CD14-positive monocyte (primary cell): ENCODE measurements around the gene SMIM20. TPM values are rescaled to one million over a fixed set of nuclear protein-coding genes. Genes with fewer than 3 reads are reported as not detected.

Experiments
- DNase-seq, 3 donors: peaks; one replicate each; pipeline ENCODE4 v3.0.0-alpha.2; 2011 to 2022
- H2AFZ ChIP-seq: 2 replicates; pipeline ENCODE4 v1.6.0; 2012; ENCODE audit warnings: mild to moderate bottlenecking, low read depth, low read length, inconsistent platforms; ENCODE audit not compliant: insufficient read depth, poor library complexity, severe bottlenecking
- H3K27ac ChIP-seq, 2 donors: 1 replicate in 1 of 2; 2 replicates in 1 of 2; pipeline ENCODE4 v1.5.1; 2012 to 2013; ENCODE audit warnings: low read length in 2 of 2, control low read depth in 1 of 2, inconsistent platforms in 1 of 2, low read depth in 1 of 2, mild to moderate bottlenecking in 1 of 2
- H3K27me3 ChIP-seq, 2 donors: one replicate each; pipeline versions ENCODE4 v1.6.0 to v1.6.1; 2011 to 2013; ENCODE audit warnings: low read length in 2 of 2; ENCODE audit not compliant: control insufficient read depth in 2 of 2, insufficient read depth in 2 of 2
- H3K36me3 ChIP-seq, 2 donors: replicated peaks in 1 of 2; 1 replicate in 1 of 2; 2 replicates in 1 of 2; pipeline versions ENCODE4 v1.5.1 to v1.6.1; 2012 to 2013; ENCODE audit warnings: low read length in 2 of 2, control low read depth in 1 of 2, inconsistent platforms in 1 of 2, mild to moderate bottlenecking in 1 of 2; ENCODE audit not compliant: insufficient read depth in 2 of 2, control insufficient read depth in 1 of 2
- H3K4me1 ChIP-seq, 2 donors: 1 replicate in 1 of 2; 2 replicates in 1 of 2; pipeline versions ENCODE4 v1.5.1 to v1.6.1; 2012 to 2013; ENCODE audit warnings: low read length in 2 of 2, control low read depth in 1 of 2, inconsistent platforms in 1 of 2, mild to moderate bottlenecking in 1 of 2, moderate library complexity in 1 of 2; ENCODE audit not compliant: insufficient read depth in 2 of 2, control insufficient read depth in 1 of 2
- H3K4me2 ChIP-seq: replicated peaks from 2 replicates; pipeline ENCODE3; 2012; ENCODE audit warnings: low read length, moderate library complexity, mild to moderate bottlenecking; ENCODE audit not compliant: poor library complexity, severe bottlenecking; ENCODE audit errors: extremely low read depth
- H3K4me3 ChIP-seq, 3 experiments: fragments of 200-600 bp in 1 of 3; sonication (generic) in 1 of 3; replicated peaks in 1 of 3; 1 replicate in 2 of 3; 2 replicates in 1 of 3; pipeline ENCODE4 v1.5.1; 2011 to 2013; ENCODE audit warnings: low read length in 3 of 3, mild to moderate bottlenecking in 3 of 3, control low read depth in 2 of 3, low read depth in 2 of 3, inconsistent platforms in 1 of 3, moderate library complexity in 1 of 3
- H3K79me2 ChIP-seq: 2 replicates; pipeline ENCODE4 v1.6.0; 2012; ENCODE audit warnings: mild to moderate bottlenecking, control low read depth, inconsistent platforms, low read length, moderate library complexity; ENCODE audit not compliant: insufficient read depth
- H3K9ac ChIP-seq: 2 replicates; pipeline ENCODE4 v1.6.0; 2017; ENCODE audit warnings: low read length, mild to moderate bottlenecking; ENCODE audit not compliant: insufficient read depth, poor library complexity, severe bottlenecking
- H3K9me3 ChIP-seq, 2 donors: replicated peaks in 1 of 2; 1 replicate in 1 of 2; 2 replicates in 1 of 2; pipeline versions ENCODE4 v1.5.1 to v1.6.1; 2012 to 2013; ENCODE audit warnings: low read length in 2 of 2, control low read depth in 1 of 2; ENCODE audit not compliant: control insufficient read depth in 1 of 2, insufficient read depth in 1 of 2
- H4K20me1 ChIP-seq: 2 replicates; pipeline ENCODE4 v1.6.0; 2012; ENCODE audit warnings: mild to moderate bottlenecking, low read length, control low read depth, moderate library complexity; ENCODE audit not compliant: insufficient read depth
- H3K27ac Mint-ChIP-seq, 7 donors: one replicate each; pipeline ENCODE4 v1.8.0; 2020; ENCODE audit warnings: mild to moderate bottlenecking in 7 of 7, mixed read lengths in 7 of 7, moderate library complexity in 6 of 7, inconsistent platforms in 2 of 7
- H3K27me3 Mint-ChIP-seq, 3 donors: one replicate each; pipeline ENCODE4 v1.8.0; 2021 to 2022; ENCODE audit warnings: low read depth in 3 of 3, mild to moderate bottlenecking in 3 of 3, mixed read lengths in 3 of 3, moderate library complexity in 3 of 3, inconsistent platforms in 1 of 3
- H3K36me3 Mint-ChIP-seq, 2 donors: one replicate each; pipeline ENCODE4 v1.8.0; 2020; ENCODE audit warnings: mixed read lengths in 2 of 2, inconsistent platforms in 1 of 2, mild to moderate bottlenecking in 1 of 2
- H3K4me1 Mint-ChIP-seq: one replicate; pipeline ENCODE4 v1.8.0; 2020; ENCODE audit warnings: mild to moderate bottlenecking, mixed read lengths
- H3K4me3 Mint-ChIP-seq, 2 donors: one replicate each; pipeline ENCODE4 v1.8.0; 2020; ENCODE audit warnings: mild to moderate bottlenecking in 2 of 2, mixed read lengths in 2 of 2, moderate library complexity in 1 of 2
- H3K9me3 Mint-ChIP-seq, 7 donors: one replicate each; pipeline ENCODE4 v1.8.0; 2020 to 2022; ENCODE audit warnings: mixed read lengths in 7 of 7, mild to moderate bottlenecking in 6 of 7, moderate library complexity in 6 of 7, inconsistent platforms in 2 of 7
- CTCF ChIP-seq: fragments of 200-600 bp; IDR thresholded peaks from one replicate; pipeline ENCODE4 v1.8.0; 2022; ENCODE audit warnings: antibody characterized with exemption, mild to moderate bottlenecking
- WGBS: methylation state at CpG from one replicate; pipeline ENCODE4 v1.1.5; 2013; ENCODE audit warnings: missing lambda C conversion rate; ENCODE audit not compliant: insufficient coverage; 5-methylcytosine and 5-hydroxymethylcytosine counted together
- intact Hi-C, 2 donors: fragments of 100-400 bp; cut with micrococcal nuclease; formaldehyde crosslinking; loops; one replicate each; pipeline versions ENCODE4 v1.15.0 to v1.15.1; 2023
- polyA plus RNA-seq, 3 donors: library from polyadenylated mRNA; depleted of rRNA in 1 of 3; unstranded in 2 of 3; stranded (reverse) in 1 of 3; fragments of 300-500 nt in 2 of 3; fragments of >200 nt in 1 of 3; fragmentation: Illumina TruSeq in 2 of 3; gene quantifications; 1 replicate in 2 of 3; 2 replicates in 1 of 3; pipeline ENCODE4 v1.2.3, GENCODE V29; 2012 to 2021

SMIM20 gene
- polyA plus RNA-seq, 3 donors: 10.4 to 38.1 (median 33.7) TPM

DNA sequence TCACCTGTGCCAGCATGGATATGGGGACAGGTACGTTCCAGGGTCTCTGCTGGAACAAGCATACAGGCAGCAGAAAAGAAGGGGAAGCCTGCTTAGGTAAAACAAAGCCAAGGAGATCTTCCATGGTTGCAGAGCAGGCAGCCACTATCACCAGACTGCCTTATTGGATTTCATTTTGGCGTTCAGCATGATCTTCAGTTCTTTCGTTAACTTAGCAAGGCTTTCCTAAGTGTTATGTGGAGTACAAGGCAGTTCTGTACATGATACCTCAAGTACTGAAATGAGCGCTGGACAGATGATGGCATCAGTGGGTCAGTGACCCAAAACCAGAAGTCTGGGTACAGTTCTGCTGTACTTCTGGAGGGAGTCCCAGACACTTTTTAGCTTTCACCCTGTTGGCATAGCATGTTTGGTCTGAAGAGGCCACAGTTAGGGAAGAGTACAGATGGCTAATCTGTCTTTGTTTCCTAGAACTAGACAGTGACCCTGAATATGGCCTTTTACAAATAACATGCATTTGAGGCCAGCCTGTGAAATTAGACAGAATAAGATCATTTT, 8.9 kb downstream of the SMIM20 start:
- Mint-ChIP-seq H3K27ac (no peak overlapping the region), H3K36me3 (peaks cover 6 to 12% of the 10 kb centered on the region in 2 donors), H3K27me3 (no peaks in the 10 kb centered on the region), H3K9me3 (no peaks in the 10 kb centered on the region), H3K4me3 (no peak overlapping the region), H3K4me1 (peaks cover 9% of the 10 kb centered on the region)
- no peaks in the 10 kb centered on the region for H3K27me3 ChIP-seq
- H3K79me2 ChIP-seq: no peaks in the 10 kb centered on the region
- no peak overlapping the region for H3K9ac ChIP-seq
- H3K9me3 ChIP-seq: no peaks in the 10 kb centered on the region
- TF ChIP-seq CTCF: no peak
- no peak for DNase-seq
- WGBS: 98% methylated on average over 4 of the region's 4 CpGs
- no peak overlapping the region for H3K4me3 ChIP-seq
- H4K20me1 ChIP-seq: no peaks in the 10 kb centered on the region
- H3K4me2 ChIP-seq: no peak overlapping the region
- no peak overlapping the region for H2AFZ ChIP-seq
- no peaks in the 10 kb centered on the region for H3K36me3 ChIP-seq
- H3K4me1 ChIP-seq: peaks cover 4% of the 10 kb centered on the region in 2 donors
- intact Hi-C loops: no loop called here
- H3K27ac ChIP-seq: no peak overlapping the region

- peaks cover 12 to 13% of the 10 kb centered on the region in 2 donors for H3K4me1 ChIP-seq
- H3K27ac ChIP-seq: no peak overlapping the region
- no peak overlapping the region for H3K4me3 ChIP-seq
- H3K9me3 ChIP-seq: no peaks in the 10 kb centered on the region
- H3K4me2 ChIP-seq: no peak overlapping the region
- H3K27ac Mint-ChIP-seq: peak overlapping the region in 1 of 7 donors; percentile 50
- peaks cover 6 to 12% of the 10 kb centered on the region in 2 donors for H3K36me3 Mint-ChIP-seq
- no peak overlapping the region for H3K4me3 Mint-ChIP-seq
- intact Hi-C loops: no loop called here
- H3K9ac ChIP-seq: no peak overlapping the region
- WGBS: 100% methylated on average over 2 of the region's 5 CpGs
- H3K79me2 ChIP-seq: no peaks in the 10 kb centered on the region
- no peaks in the 10 kb centered on the region for H4K20me1 ChIP-seq
- no peaks in the 10 kb centered on the region for H3K36me3 ChIP-seq
- peaks cover 18% of the 10 kb centered on the region for H3K4me1 Mint-ChIP-seq
- H3K27me3 ChIP-seq: no peaks in the 10 kb centered on the region
- no peak for TF ChIP-seq CTCF
- no peaks in the 10 kb centered on the region for H3K27me3 Mint-ChIP-seq
- no peaks in the 10 kb centered on the region for H3K9me3 Mint-ChIP-seq
- no peak overlapping the region for H2AFZ ChIP-seq
- no peak for DNase-seq
Observed at GRCh38 chr4:25923745-25924144, 9.7 kb downstream of the SMIM20 start.
